ENCODE results near the gene TTC17.
"Not testable (repeated sequence)": the region's sequence is repeated elsewhere in the genome, so short reads cannot be mapped to it uniquely, and the experiment has no call there.

The TTC17 gene, protein sequence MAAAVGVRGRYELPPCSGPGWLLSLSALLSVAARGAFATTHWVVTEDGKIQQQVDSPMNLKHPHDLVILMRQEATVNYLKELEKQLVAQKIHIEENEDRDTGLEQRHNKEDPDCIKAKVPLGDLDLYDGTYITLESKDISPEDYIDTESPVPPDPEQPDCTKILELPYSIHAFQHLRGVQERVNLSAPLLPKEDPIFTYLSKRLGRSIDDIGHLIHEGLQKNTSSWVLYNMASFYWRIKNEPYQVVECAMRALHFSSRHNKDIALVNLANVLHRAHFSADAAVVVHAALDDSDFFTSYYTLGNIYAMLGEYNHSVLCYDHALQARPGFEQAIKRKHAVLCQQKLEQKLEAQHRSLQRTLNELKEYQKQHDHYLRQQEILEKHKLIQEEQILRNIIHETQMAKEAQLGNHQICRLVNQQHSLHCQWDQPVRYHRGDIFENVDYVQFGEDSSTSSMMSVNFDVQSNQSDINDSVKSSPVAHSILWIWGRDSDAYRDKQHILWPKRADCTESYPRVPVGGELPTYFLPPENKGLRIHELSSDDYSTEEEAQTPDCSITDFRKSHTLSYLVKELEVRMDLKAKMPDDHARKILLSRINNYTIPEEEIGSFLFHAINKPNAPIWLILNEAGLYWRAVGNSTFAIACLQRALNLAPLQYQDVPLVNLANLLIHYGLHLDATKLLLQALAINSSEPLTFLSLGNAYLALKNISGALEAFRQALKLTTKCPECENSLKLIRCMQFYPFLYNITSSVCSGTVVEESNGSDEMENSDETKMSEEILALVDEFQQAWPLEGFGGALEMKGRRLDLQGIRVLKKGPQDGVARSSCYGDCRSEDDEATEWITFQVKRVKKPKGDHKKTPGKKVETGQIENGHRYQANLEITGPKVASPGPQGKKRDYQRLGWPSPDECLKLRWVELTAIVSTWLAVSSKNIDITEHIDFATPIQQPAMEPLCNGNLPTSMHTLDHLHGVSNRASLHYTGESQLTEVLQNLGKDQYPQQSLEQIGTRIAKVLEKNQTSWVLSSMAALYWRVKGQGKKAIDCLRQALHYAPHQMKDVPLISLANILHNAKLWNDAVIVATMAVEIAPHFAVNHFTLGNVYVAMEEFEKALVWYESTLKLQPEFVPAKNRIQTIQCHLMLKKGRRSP

DNA sequence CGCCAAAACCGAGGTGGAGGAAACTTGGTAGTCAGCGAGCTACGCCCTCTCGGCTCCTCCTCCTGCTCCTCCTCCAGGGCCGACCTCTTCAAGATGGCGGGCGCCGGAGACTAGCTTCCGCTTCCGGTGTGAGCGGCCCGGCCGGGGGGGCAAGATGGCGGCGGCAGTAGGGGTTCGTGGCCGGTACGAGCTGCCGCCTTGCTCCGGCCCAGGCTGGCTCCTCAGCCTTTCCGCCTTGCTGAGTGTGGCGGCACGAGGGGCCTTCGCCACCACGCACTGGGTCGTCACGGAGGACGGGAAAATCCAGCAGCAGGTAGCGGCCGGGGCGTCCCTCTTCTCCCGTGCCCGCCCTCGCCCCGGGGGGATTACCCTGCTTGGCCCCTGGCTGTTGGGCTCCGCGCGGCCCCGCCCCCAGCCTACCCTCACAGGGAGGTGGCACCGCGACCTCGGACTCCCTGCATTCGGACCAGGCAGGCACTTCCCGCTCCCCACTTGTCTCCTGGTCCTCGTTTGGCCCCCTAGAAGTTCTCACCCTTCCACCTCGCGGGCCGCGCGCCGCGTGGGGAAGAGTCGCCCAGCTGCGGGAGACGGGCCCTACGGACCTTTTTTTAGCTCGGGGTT is at the start of gene TTC17:
Gene TTC17 (plus strand): TSS at position 120 of the 621 bp plus-strand sequence. CDS start 35 bp downstream, at position 155.
- DNase-seq: peak; percentile 91

DNA sequence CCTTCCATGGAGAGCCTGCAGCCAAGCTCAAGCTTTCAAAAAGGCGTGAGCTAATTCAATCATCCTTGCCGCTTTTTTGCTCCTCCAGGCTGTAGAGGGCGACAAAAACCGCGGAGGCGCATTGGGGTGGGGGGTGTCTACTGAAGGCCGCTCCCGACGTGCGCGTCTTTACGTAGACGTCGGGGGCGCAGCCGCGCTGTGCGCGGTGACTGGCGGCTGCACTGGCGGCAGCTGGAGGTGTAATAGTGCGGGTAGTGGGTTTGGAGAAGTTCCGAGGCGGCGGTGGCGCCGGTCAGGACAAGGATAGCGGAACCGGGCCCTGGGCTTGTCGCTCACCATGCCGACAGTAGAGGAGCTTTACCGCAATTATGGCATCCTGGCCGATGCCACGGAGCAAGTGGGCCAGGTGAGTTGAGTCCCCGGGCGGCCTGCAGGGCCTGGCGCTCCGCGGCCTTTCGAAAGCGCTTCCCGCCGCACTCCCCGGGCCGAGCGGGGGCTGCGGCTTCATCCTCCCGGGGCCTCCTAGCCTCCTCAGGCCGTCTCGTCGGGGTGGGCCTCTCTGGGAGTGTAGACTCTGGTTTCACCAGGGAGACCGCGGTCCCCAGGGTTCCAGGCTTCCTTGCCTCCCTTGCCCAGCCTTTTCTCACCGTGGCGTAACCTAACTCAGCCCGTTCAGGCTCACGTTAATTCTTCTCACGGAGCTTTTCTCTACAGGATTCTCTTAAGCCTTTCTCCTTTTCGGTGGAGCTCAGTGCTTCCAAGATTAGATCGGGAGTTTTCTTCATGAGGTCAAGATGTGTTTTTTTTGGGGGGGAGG is 46.7 kb upstream of the TTC17 start, which contains the start of gene API5:
Gene API5 (plus strand): TSS at position 206 of the 817 bp plus-strand sequence. CDS start 132 bp downstream, at position 338.
- DNase-seq: peak; percentile 86

DNA sequence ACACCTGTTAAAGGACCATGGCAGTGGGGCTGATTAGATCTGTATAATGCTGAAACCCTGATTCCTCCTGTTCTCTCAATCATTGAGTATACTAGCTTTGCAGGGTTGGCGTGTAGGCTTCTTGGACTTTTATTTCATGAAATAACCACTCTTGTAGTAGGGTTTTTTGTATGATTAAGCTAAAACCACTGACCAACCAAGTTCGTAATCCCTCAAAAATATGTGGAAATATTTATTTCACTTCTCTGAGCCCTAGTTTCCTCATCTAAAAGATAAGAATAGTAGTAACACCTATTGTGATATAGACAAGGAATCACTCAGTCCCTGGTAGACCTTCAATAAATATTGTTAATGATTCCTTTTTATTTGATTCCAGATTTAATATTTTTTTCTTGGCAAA is 42.8 kb upstream of the TTC17 start:
- DNase-seq: no peak

DNA sequence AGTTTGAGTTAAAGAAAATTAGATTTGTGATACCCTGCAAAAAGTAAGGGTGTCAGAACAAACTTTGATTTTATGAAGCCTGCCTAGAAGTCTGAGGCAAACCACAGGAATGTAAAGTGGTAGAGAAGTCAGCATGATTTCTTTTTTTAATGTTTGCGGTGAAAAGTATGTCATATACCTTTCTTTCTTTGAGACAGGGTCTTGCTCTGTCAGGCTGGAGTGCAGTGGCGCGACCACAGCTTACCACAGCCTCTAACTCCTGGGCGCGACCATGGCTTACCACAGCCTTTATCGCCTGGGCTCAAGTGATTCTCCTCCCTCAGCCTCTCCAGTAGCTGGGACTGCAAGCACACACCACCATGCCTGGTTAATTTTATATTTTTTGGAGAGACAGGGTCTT is 42.3 kb upstream of the TTC17 start:
- DNase-seq: no peak

DNA sequence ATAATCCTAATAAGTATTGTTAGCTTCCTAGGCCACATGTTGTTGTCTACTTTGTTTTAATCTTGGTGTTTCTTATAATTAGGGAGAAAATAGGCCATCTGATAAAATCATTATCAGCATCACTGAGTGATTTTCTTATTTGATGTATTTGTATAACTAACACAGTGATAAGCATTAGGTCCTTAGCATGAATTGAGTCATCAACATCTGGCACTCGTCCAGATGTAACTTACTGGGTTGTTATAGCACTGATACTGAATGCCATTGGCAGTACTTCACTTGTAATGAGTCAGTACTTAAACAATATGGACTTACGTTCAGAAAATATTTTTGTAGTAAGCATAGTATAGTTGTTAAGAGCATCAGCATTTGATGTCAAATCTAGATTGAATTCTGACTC is 30.7 kb upstream of the TTC17 start:
- no peak for DNase-seq

DNA sequence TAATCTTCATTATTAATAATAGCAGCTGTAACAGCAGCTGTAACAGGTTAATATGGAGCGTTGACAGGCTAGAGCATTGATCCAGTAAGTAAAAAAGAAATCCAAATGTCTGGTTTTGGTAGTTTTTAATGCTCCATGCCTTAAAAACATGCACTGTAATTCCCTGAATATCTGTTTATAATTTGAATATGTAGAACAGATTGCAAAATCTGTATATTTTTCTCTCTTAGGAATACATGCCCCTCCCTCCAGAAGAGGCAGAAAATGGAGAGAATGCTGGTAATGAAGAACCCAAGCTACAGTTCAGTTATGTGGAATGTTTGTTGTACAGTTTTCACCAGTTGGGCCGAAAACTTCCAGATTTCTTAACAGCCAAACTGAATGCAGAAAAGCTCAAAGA is 30.2 kb upstream of the TTC17 start:
- DNase-seq: no peak

DNA sequence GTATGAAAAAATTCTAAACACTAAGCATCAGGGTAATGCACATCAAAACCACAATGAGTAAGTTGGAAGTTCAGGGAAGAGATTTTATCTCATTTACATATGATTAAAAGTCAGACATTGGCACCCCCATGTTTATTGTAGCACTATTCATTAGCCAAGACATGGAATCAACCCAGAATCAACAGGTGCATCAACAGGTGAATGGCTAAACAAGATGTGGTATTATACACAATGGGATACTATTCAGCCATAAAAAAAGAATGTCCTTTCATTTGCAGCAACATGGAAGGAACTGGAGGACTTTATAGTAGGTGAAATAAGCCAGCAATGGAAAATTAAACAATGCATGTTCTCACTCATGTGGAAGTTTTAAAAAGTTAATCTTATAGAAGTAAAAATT is 17.6 kb upstream of the TTC17 start:
- no peak for DNase-seq

DNA sequence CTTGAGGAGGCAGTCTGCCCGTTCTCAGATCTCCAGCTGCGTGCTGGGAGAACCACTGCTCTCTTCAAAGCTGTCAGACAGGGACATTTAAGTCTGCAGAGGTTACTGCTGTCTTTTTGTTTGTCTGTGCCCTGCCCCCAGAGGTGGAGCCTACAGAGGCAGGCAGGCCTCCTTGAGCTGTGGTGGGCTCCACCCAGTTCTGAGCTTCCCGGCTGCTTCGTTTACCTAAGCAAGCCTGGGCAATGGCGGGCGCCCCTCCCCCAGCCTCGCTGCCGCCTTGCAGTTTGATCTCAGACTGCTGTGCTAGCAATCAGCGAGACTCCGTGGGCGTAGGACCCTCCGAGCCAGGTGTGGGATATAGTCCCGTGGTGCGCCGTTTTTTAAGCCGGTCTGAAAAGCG is 7.3 kb upstream of the TTC17 start:
- DNase-seq: not testable (repeated sequence)

DNA sequence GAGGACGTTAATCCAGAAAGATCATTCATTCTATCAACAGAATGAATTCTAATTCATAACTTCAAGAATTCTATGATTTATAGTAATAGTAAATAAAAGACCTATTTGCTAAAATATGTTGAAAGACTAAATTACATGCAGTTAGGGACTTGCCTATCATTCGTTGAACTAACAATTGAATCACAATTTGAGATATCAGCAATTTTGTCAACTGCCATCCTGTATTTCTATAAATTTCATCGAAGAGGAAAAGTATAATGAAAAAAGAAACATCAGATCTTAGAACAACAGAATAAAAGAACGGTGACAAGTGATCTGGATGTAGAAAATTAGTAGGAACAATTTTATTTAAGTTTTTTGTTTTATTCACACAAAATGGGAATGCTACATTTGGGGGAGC is 4.4 kb upstream of the TTC17 start:
- no peak for DNase-seq

DNA sequence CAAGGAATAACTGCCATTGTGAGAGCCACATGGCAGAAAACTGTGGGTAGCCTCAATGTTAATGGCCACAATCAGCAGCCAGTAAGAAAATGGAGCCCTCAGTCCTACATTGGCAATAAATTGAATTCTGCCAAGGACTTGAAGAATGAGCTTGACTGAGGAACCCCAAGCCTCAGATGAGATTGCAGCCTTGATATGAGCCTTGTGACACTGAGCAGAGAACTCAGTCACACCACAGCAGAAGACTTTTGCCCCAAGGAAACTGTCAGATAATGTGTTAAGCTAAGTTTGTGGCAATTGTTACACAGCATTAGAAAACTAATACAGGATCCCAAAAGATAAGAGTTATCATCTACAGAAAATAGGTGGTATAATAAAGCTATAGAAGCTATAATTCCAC is 2.4 kb upstream of the TTC17 start:
- no peak for DNase-seq

DNA sequence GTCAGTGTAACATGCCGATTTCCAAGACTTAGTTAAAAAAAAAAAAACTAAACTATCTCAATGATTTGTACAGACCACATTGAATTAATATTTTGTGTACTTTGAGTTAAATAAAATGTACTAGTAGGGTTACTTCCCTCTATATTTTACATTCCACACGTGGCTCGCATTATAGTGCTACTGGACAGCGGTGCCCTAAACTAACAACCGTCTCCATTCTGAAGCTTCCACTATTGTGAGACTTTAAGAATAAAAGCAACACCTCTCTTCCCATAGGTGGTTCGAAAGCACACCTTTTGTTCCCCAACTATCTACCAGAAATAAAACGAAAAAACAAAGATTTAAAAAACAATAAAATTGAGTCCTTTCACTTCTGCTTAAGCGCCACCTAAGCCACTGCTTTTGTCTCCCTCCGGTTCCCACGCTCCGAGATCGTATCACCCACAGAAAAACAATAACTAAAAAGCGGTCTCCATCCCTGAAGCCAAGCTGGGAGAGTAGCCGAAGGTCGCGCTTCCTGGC is 380 bp upstream of the TTC17 start:
- DNase-seq: no peak

DNA sequence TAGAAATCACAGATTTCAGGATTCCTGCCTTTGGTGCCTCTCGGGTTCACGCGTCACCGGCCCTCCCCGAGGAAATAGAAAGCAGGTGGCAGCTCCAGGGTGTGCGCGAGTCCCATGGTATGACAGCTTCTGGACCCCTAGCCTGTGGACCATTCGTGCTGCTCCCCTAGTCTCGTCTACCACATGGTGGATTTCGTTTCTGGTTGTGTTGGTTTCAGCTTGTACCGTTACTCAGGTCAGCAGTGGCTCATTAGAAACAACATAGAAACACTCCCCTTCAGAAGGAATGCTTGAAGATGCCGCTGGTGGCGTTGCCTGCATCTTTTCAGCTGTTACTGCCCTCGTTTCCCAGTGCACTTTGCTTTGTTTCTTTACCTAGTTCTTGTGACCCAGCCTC is 700 bp downstream of the TTC17 start:
- peak; percentile 25 for DNase-seq

DNA sequence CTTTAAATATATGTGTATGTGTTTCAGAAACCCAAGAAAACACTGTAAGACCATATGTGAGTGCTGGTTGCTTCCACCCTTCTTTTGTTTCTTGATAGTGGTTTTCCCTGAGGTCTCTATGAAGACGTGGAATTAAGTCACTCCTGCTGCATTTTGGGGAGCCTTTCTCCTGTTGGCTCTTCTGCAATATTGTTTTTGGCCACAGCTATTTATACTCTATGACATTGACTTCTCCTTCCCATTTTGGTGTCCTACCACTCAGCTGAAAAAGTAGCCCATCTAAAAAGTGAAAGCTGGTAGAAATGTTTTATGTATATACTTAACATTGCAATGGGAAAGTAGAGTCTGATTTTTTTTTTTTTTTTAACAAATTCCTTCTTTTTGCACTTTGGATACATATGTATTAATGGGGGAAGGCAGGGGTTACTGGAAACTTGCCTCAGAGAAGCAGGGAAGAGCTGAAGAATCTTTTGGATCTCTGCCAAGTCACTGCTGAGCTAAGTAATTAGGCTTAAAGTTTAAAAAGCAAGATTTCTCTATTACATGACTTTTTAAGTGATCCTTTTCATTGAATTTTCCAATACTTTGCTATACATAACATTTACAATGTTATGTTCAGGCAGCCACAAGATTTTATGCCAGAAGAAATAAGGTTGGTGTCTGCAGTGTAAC is 1.8 kb downstream of the TTC17 start:
- DNase-seq: no peak

DNA sequence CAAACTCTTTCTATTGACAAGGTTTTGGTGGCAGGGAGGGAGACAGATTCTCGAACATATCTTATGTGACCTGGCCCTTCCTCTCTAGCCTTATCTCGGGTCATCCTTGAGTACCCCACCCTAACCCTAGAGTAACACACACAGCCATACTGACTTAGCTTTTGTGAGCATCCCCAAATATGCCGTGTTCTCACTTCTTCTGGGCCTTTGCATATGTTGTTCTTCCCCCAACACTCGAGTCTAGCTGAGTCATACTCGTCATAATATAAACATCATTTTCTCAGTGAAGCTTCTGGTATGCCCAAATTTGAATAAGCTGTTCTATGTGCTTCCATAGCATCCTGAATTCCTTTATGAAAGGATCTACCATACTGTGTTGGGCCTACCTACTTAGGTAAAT is 8.0 kb downstream of the TTC17 start:
- DNase-seq: no peak

DNA sequence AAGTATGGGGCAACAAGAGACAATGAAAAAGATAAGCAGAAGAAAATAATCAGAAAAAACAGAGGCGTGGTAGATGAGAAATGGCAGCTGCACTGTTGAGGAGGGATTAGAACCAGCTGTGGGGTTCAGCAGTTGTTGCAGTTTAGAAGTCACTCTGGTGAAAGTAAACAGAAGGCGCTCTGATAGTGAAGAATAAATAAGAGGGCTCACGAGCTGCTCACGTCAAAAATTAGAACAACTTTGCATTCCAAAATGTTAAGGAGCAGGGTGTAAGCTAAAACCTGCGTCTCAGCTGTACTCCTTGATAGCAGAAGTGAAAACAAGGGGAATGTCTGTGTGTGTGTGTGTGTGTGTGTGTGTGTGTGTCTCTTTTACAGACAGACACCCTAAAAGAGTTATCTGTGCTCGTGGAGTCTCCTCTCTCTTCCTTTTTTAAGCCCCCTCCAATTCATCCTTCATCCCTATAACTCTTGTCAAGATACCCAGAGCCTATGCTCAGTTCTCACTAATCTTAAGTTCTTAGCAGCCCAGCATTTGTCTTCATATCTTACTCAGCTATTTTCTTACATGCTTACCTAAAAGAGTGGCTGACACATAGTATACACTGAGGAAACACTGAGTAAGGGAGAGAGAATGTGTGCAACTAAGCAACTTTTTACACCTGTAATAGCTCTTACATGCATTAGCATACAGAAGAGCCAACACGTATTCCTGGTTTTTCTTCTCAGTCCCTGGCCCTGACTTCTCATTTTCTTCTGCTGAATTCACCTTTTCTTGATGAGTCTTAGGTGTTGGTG is 8.9 kb downstream of the TTC17 start:
- DNase-seq: no peak

DNA sequence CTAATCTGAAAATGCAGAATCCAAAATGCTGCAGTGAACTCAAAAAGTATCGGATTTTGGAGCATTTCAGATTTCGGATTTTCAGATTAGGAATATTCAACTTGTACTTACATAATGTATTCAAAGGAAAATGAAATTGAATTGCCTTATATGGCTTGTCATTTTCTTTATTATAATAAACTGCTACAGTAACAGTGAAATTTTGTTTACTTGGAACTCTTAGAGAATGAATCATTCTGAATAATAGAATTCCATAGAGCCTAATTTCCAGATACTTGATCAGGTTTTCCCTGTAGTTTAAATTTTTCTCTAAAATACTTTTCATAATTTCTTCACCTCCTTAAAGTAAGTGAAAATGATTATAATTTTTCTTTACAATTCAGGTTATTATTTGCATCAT is 17.3 kb downstream of the TTC17 start:
- DNase-seq: no peak

DNA sequence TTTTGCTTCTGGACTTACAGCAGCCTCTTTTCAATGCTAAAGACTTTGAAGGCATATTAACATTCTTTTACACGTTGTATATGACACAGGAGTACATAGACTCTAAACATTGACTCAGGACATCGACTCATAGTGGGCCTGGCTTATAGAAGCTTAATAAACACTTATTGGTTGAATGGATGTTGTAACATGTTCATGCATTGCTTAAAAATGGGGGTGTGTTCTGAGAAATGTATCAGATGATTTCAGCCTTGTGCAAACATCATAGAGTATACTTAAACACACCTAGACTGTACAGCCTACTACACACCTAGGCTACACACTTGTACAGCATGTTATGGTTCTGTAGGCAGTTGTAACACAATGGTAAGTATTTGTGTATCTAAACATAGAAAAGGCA is 17.9 kb downstream of the TTC17 start:
- DNase-seq: no peak

DNA sequence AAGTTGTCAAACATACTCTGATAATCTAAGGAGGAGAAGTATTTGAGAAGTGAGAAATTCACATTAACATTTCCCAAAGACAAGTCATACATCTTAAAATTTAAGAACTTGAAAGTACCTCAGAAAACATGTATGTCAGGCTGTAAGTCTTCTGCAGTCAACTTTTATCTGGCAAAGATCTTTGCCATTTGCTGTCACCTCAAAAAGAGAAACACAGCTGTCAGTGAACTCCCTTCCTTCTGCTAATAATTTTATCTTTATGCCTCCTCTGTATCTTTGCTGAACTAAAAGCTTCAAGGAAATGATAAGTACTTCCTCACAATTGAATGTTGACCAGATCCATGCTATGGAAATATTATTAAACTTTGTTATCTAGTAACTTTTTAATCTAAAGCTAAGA is 18.7 kb downstream of the TTC17 start:
- no peak for DNase-seq

DNA sequence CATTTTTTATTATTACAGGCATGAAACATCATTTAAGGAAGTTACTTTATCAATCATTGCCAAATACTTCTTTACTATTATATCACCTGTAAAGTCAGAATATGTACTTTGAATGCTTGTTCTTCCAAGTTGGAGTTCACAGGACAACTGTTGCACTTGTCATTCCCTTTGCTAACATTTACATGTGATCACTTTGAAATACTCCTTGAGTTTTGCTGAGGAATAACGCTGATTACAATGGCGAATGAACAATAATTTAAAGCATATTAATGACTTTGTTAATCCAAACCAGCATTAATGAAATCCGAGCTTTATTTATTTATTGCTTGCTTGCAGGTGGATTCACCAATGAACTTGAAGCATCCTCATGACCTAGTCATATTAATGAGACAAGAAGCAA is 20.2 kb downstream of the TTC17 start:
- no peak for DNase-seq

DNA sequence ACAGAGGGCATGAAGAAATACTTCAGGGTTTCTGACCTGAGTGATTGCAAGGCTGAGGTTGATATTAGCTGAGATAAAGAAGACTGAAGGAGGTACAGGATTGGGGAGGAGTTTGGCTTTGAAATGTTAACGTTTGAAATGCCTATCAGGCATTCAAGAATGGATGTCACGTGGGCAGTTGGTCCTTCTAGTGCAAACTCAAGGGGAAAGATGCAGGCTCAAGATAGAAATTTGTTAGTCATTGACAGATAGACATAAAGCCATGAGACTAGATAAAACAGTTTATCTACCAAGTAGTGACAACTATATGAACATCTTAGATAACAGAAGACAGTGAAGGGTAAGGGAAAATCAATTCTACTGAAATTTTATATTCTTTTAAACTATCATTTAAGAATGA is 23.1 kb downstream of the TTC17 start:
- no peak for DNase-seq

Measured in stimulated activated CD4-positive, alpha-beta T cell treated with anti-CD3 and anti-CD28 coated beads, Interleukin-12 subunit alpha, Interleukin-12 subunit beta, amount 100 ng/mL, for 4 hours (primary cell).